ENCODE data around the gene XIST.

XIST gene

GRCh38 chrX:73841337-73841736 lies 11.2 kb downstream of the XIST start:
- H3K27me3 ChIP-seq (ENCODE audit: control insufficient read depth in 5 of 5, insufficient read depth in 4 of 5, low read length in 5 of 5) = no peaks in the 10 kb centered on the region
- no peak overlapping the region for H3K27ac ChIP-seq (ENCODE audit: low read depth, low read length)
- H3K4me1 ChIP-seq (ENCODE audit: control insufficient read depth in 5 of 5, insufficient read depth in 5 of 5, low read length in 5 of 5) = peaks cover 0 to 51% (median 38%) of the 10 kb centered on the region in 5 donors
- H3K36me3 ChIP-seq (ENCODE audit: control insufficient read depth in 5 of 5, insufficient read depth in 5 of 5, low read length in 5 of 5) = peaks cover 0 to 11% (median 6%) of the 10 kb centered on the region in 5 donors
- no peak overlapping the region for H3K4me3 ChIP-seq (ENCODE audit: low read depth in 1 of 5, low read length in 5 of 5)
- H3K9me3 ChIP-seq (ENCODE audit: control insufficient read depth in 5 of 5, low read length in 5 of 5) = no peaks in the 10 kb centered on the region
- H3K9ac ChIP-seq (ENCODE audit: low read length in 5 of 5) = no peak overlapping the region

- peaks cover 0 to 42% (median 30%) of the 10 kb centered on the region in 5 donors for H3K4me1 ChIP-seq (ENCODE audit: control insufficient read depth in 5 of 5, insufficient read depth in 5 of 5, low read length in 5 of 5)
- H3K4me3 ChIP-seq (ENCODE audit: low read depth in 1 of 5, low read length in 5 of 5) = no peak overlapping the region
- H3K27ac ChIP-seq (ENCODE audit: low read depth, low read length) = no peak overlapping the region
- no peaks in the 10 kb centered on the region for H3K9me3 ChIP-seq (ENCODE audit: control insufficient read depth in 5 of 5, low read length in 5 of 5)
- H3K36me3 ChIP-seq (ENCODE audit: control insufficient read depth in 5 of 5, insufficient read depth in 5 of 5, low read length in 5 of 5) = peaks cover 0 to 11% (median 1%) of the 10 kb centered on the region in 5 donors
- no peak overlapping the region for H3K9ac ChIP-seq (ENCODE audit: low read length in 5 of 5)
- H3K27me3 ChIP-seq (ENCODE audit: control insufficient read depth in 5 of 5, insufficient read depth in 4 of 5, low read length in 5 of 5) = no peaks in the 10 kb centered on the region
These were observed 12.2 kb downstream of the XIST start for GRCh38 chrX:73840120-73840924.

- no peaks in the 10 kb centered on the region for H3K27me3 ChIP-seq (ENCODE audit: control insufficient read depth in 5 of 5, insufficient read depth in 4 of 5, low read length in 5 of 5)
- H3K36me3 ChIP-seq (ENCODE audit: control insufficient read depth in 5 of 5, insufficient read depth in 5 of 5, low read length in 5 of 5) = peaks cover 0 to 15% (median 0%) of the 10 kb centered on the region in 5 donors
- H3K9ac ChIP-seq (ENCODE audit: low read length in 5 of 5) = no peak overlapping the region
- H3K27ac ChIP-seq (ENCODE audit: low read depth, low read length) = no peak overlapping the region
- no peak overlapping the region for H3K4me3 ChIP-seq (ENCODE audit: low read depth in 1 of 5, low read length in 5 of 5)
- H3K4me1 ChIP-seq (ENCODE audit: control insufficient read depth in 5 of 5, insufficient read depth in 5 of 5, low read length in 5 of 5) = peaks cover 0 to 37% (median 20%) of the 10 kb centered on the region in 5 donors
- no peaks in the 10 kb centered on the region for H3K9me3 ChIP-seq (ENCODE audit: control insufficient read depth in 5 of 5, low read length in 5 of 5)
These were observed 13.4 kb downstream of the XIST start for GRCh38 chrX:73839152-73839551.

- Histone ChIP-seq H3K27me3 (ENCODE audit: control insufficient read depth in 5 of 5, insufficient read depth in 4 of 5, low read length in 5 of 5) (no peaks in the 10 kb centered on the region), H3K9me3 (ENCODE audit: control insufficient read depth in 5 of 5, low read length in 5 of 5) (no peaks in the 10 kb centered on the region), H3K4me3 (ENCODE audit: low read depth in 1 of 5, low read length in 5 of 5) (no peak overlapping the region), H3K36me3 (ENCODE audit: control insufficient read depth in 5 of 5, insufficient read depth in 5 of 5, low read length in 5 of 5) (peaks cover 0 to 11% (median 0%) of the 10 kb centered on the region in 5 donors), H3K9ac (ENCODE audit: low read length in 5 of 5) (no peak overlapping the region), H3K4me1 (ENCODE audit: control insufficient read depth in 5 of 5, insufficient read depth in 5 of 5, low read length in 5 of 5) (peaks cover 0 to 28% (median 10%) of the 10 kb centered on the region in 5 donors), H3K27ac (ENCODE audit: low read depth, low read length) (no peak overlapping the region)
These were observed 14.4 kb downstream of the XIST start for GRCh38 chrX:73838123-73838522.

- H3K4me3 ChIP-seq (ENCODE audit: low read depth in 1 of 5, low read length in 5 of 5) = no peak overlapping the region
- no peak overlapping the region for H3K27ac ChIP-seq (ENCODE audit: low read depth, low read length)
- H3K9ac ChIP-seq (ENCODE audit: low read length in 5 of 5) = no peak overlapping the region
- H3K9me3 ChIP-seq (ENCODE audit: control insufficient read depth in 5 of 5, low read length in 5 of 5) = no peaks in the 10 kb centered on the region
- H3K4me1 ChIP-seq (ENCODE audit: control insufficient read depth in 5 of 5, insufficient read depth in 5 of 5, low read length in 5 of 5) = peaks cover 0 to 17% (median 0%) of the 10 kb centered on the region in 5 donors
- peaks cover 0 to 11% (median 5%) of the 10 kb centered on the region in 5 donors for H3K36me3 ChIP-seq (ENCODE audit: control insufficient read depth in 5 of 5, insufficient read depth in 5 of 5, low read length in 5 of 5)
- no peaks in the 10 kb centered on the region for H3K27me3 ChIP-seq (ENCODE audit: control insufficient read depth in 5 of 5, insufficient read depth in 4 of 5, low read length in 5 of 5)
These were observed 15.5 kb downstream of the XIST start for GRCh38 chrX:73836956-73837477.

- H3K27me3 ChIP-seq (ENCODE audit: control insufficient read depth in 5 of 5, insufficient read depth in 4 of 5, low read length in 5 of 5) = no peaks in the 10 kb centered on the region
- H3K4me3 ChIP-seq (ENCODE audit: low read depth in 1 of 5, low read length in 5 of 5) = no peak overlapping the region
- peaks cover 0 to 4% (median 0%) of the 10 kb centered on the region in 5 donors for H3K4me1 ChIP-seq (ENCODE audit: control insufficient read depth in 5 of 5, insufficient read depth in 5 of 5, low read length in 5 of 5)
- H3K9ac ChIP-seq (ENCODE audit: low read length in 5 of 5) = no peak overlapping the region
- H3K9me3 ChIP-seq (ENCODE audit: control insufficient read depth in 5 of 5, low read length in 5 of 5) = no peaks in the 10 kb centered on the region
- peaks cover 6 to 26% (median 13%) of the 10 kb centered on the region in 5 donors for H3K36me3 ChIP-seq (ENCODE audit: control insufficient read depth in 5 of 5, insufficient read depth in 5 of 5, low read length in 5 of 5)
- H3K27ac ChIP-seq (ENCODE audit: low read depth, low read length) = no peak overlapping the region
These were observed 18.3 kb downstream of the XIST start for GRCh38 chrX:73834219-73834618.

GRCh38 chrX:73832319-73832718 lies 20.2 kb downstream of the XIST start:
- peaks cover 0 to 3% (median 0%) of the 10 kb centered on the region in 5 donors for H3K4me1 ChIP-seq (ENCODE audit: control insufficient read depth in 5 of 5, insufficient read depth in 5 of 5, low read length in 5 of 5)
- no peak overlapping the region for H3K9ac ChIP-seq (ENCODE audit: low read length in 5 of 5)
- H3K36me3 ChIP-seq (ENCODE audit: control insufficient read depth in 5 of 5, insufficient read depth in 5 of 5, low read length in 5 of 5) = peaks cover 18 to 38% (median 26%) of the 10 kb centered on the region in 5 donors
- H3K9me3 ChIP-seq (ENCODE audit: control insufficient read depth in 5 of 5, low read length in 5 of 5) = no peaks in the 10 kb centered on the region
- no peak overlapping the region for H3K27ac ChIP-seq (ENCODE audit: low read depth, low read length)
- no peaks in the 10 kb centered on the region for H3K27me3 ChIP-seq (ENCODE audit: control insufficient read depth in 5 of 5, insufficient read depth in 4 of 5, low read length in 5 of 5)
- no peak overlapping the region for H3K4me3 ChIP-seq (ENCODE audit: low read depth in 1 of 5, low read length in 5 of 5)

GRCh38 chrX:73831500-73831899 lies 21.0 kb downstream of the XIST start:
- H3K9ac ChIP-seq (ENCODE audit: low read length in 5 of 5) = no peak overlapping the region
- H3K36me3 ChIP-seq (ENCODE audit: control insufficient read depth in 5 of 5, insufficient read depth in 5 of 5, low read length in 5 of 5) = peaks cover 25 to 46% (median 33%) of the 10 kb centered on the region in 5 donors
- no peak overlapping the region for H3K27ac ChIP-seq (ENCODE audit: low read depth, low read length)
- H3K4me3 ChIP-seq (ENCODE audit: low read depth in 1 of 5, low read length in 5 of 5) = no peak overlapping the region
- peaks cover 0 to 3% (median 0%) of the 10 kb centered on the region in 5 donors for H3K4me1 ChIP-seq (ENCODE audit: control insufficient read depth in 5 of 5, insufficient read depth in 5 of 5, low read length in 5 of 5)
- H3K9me3 ChIP-seq (ENCODE audit: control insufficient read depth in 5 of 5, low read length in 5 of 5) = no peaks in the 10 kb centered on the region
- no peaks in the 10 kb centered on the region for H3K27me3 ChIP-seq (ENCODE audit: control insufficient read depth in 5 of 5, insufficient read depth in 4 of 5, low read length in 5 of 5)

DNA sequence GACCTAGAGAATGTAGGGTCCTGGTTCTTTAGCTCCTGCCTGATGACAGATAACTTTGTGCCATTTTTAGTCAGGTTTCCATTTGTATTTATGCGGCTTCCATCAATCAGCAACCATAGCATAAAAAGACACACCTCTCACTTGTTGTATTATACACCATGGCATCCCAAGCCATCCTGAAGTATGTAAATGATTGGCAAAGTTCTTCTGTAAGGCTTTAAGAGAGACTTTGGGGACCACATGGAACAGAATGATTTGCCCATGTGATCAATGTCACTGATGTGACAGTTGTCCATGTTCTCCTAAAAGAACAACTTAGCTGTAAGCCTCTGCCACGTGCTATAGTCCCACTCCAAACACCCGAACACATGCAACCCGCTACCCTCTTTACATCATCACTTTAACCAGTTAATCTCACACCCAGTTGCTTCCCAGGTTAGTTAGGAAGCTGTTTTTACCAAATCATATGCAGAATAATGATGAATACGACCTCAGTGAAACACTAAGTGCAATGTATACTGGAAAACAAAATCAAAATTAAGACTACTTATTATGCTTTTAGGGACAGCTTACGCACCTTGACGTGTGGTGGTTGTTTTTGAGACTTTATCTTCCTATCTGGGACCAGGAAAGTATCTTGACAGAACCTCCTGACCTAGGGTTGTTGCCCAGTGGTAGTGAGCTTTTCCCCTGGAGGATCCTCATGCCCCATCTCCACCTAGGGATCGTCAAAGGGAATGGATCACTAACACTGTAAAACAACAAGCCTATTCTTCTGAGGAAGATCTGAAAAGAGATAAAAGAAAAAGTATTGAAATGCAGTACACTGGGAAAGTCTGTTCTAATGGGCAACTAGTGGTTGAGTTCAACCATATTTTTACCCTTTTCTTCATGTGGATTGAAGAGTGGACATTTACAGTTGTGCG lies 21.8 kb downstream of the XIST start:
- Histone ChIP-seq H3K27ac (ENCODE audit: low read depth, low read length) (no peak overlapping the region), H3K4me1 (ENCODE audit: control insufficient read depth in 5 of 5, insufficient read depth in 5 of 5, low read length in 5 of 5) (peaks cover 0 to 3% (median 0%) of the 10 kb centered on the region in 5 donors), H3K36me3 (ENCODE audit: control insufficient read depth in 5 of 5, insufficient read depth in 5 of 5, low read length in 5 of 5) (peaks cover 31 to 53% (median 41%) of the 10 kb centered on the region in 5 donors), H3K4me3 (ENCODE audit: low read depth in 1 of 5, low read length in 5 of 5) (no peak overlapping the region), H3K9ac (ENCODE audit: low read length in 5 of 5) (no peak overlapping the region), H3K27me3 (ENCODE audit: control insufficient read depth in 5 of 5, insufficient read depth in 4 of 5, low read length in 5 of 5) (no peaks in the 10 kb centered on the region), H3K9me3 (ENCODE audit: control insufficient read depth in 5 of 5, low read length in 5 of 5) (no peaks in the 10 kb centered on the region)

All from subcutaneous abdominal adipose tissue (tissue), 5 donors.